Stimulated activated memory B cell treated with anti-CD40 and anti-IgM and Interleukin-4, amounts not matched to agents 10 μg/mL and 1 μg/mL and 100 μg/mL, for 72 hours (primary cell): ENCODE data around the gene ZNF701.
A peak's percentile ranks its signal among the peaks of the same experiment; 100 is the strongest.
"Not testable (repeated sequence)": the region's sequence is repeated elsewhere in the genome, so short reads cannot be mapped to it uniquely, and the experiment has no call there.

Experiments
- ATAC-seq: fragments of 150-1000 bp; cut with Tn5 transposase; 2 replicates; pipeline ENCODE4 v1.10.0; 2021
- H3K27ac Mint-ChIP-seq: one replicate; pipeline ENCODE4 v1.8.0; 2022; ENCODE audit warnings: mild to moderate bottlenecking, mixed read lengths
- H3K27me3 Mint-ChIP-seq: one replicate; pipeline ENCODE4 v1.8.0; 2022; ENCODE audit warnings: mixed read lengths
- H3K36me3 Mint-ChIP-seq: one replicate; pipeline ENCODE4 v1.8.0; 2022; ENCODE audit warnings: mixed read lengths
- H3K4me1 Mint-ChIP-seq: one replicate; pipeline ENCODE4 v1.8.0; 2022; ENCODE audit warnings: mixed read lengths
- H3K4me3 Mint-ChIP-seq: one replicate; pipeline ENCODE4 v1.8.0; 2022; ENCODE audit warnings: mild to moderate bottlenecking, moderate library complexity, mixed read lengths
- H3K9me3 Mint-ChIP-seq: one replicate; pipeline ENCODE4 v1.8.0; 2022; ENCODE audit warnings: mixed read lengths

The ZNF701 gene

DNA sequence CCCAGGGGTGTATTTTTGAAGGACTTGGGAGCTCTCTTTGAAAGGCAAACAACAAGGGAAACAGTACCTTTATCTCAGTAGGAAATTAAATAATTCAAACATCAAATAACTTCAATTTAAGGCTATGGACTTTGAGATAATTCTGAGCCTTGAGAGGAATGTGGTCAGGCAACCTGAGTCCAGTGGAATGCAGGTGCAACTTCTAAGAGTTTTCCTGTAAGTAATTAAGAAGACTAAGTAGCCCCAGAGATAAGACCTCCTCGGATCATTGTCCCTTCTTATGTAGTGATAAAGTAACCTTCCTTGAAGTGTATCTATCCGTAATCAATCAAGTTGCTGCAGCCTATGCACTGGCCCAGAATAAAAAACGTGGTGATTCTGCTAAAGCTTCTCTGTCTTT lies 29.2 kb downstream of the ZNF701 start:
- H3K4me3 Mint-ChIP-seq, result no peak overlapping the region
- H3K9me3 Mint-ChIP-seq, result peaks cover 12% of the 10 kb centered on the region
- H3K36me3 Mint-ChIP-seq, result peaks cover 47% of the 10 kb centered on the region
- H3K4me1 Mint-ChIP-seq, result peaks cover 13% of the 10 kb centered on the region
- no peak overlapping the region for H3K27ac Mint-ChIP-seq
- no peak for ATAC-seq
- no peaks in the 10 kb centered on the region for H3K27me3 Mint-ChIP-seq

- Mint-ChIP-seq H3K36me3 (peaks cover 49% of the 10 kb centered on the region), H3K9me3 (peaks cover 13% of the 10 kb centered on the region), H3K27me3 (no peaks in the 10 kb centered on the region), H3K4me3 (peak overlapping the region; percentile 90), H3K27ac (peak overlapping the region; percentile 66), H3K4me1 (peaks cover 13% of the 10 kb centered on the region)
- peak; percentile 59 for ATAC-seq
Observed at GRCh38 chr19:52600639-52601024, 30.5 kb downstream of the ZNF701 start.

DNA sequence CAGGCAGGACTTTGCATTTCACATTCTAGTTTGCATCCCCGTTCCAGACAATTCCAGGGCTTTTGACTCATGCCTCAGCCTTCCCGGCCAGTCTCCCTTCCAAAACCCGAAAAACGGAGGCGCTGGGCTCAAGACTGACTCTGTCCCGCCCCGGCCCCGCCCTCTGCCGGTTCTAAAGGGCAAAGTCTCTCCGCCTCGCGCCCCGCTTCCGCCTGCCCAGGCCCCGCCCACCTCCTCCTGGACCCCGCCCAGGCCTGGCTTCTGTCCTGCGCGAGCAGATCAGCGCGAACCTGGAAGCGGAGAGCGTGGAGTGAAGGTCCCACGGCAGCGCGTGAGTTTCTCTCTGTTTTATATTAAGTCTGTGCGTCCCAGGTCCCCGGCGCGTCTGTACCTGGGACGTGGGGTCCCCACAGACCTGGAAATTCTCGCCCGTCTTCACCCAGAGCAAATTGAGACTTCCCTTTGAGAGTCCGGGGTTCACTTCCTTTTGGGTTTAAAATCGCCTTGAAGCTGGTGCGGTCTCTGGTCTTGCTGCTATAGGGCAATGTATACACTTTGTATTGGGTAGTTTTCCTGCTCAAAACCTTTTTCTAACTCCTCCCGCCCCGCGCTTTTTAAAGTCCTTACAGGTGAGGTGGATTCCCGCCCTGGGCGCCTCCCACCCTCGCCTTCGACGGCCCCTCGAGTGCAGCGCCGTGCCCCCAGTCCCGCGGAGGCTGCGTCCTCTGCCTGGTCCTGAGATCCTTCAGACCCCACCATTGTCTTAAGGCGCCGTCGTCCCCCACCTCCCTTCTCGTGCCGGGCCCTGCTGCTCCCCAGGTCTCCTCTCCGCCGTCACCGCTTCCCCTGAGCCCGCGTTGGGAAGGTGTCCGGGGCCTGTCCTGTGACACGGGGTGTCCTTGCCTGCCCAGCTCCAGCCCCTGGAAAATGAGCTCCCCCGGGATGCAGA lies 31.2 kb downstream of the ZNF701 start:
- Mint-ChIP-seq H3K36me3 (peaks cover 49% of the 10 kb centered on the region), H3K4me1 (peaks cover 13% of the 10 kb centered on the region), H3K4me3 (peak overlapping the region; percentile 90), H3K27me3 (no peaks in the 10 kb centered on the region), H3K9me3 (peaks cover 15% of the 10 kb centered on the region), H3K27ac (peak overlapping the region; percentile 66)
- peak; percentile 99 for ATAC-seq

DNA sequence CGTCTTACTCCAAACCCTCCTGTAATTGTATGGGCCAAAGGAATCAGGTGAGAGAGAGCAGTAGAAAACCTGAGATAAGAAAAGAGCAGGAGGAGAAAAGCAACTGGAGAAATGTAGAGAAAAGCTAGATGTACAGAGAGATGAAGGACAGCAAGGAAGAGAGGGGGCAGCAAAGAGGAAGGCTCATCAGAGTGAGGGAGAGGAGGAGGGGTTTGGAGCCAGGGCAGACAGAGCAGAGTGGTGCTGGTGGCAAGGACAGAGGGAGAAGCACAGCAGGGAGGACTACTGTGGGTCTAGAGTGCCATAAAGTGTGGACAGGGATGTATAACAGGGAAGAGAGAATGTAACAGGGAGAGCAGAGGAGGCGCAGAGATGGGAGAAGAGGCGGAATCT lies 31.9 kb downstream of the ZNF701 start:
- peaks cover 10% of the 10 kb centered on the region for H3K9me3 Mint-ChIP-seq
- H3K4me1 Mint-ChIP-seq, result peaks cover 13% of the 10 kb centered on the region
- H3K27me3 Mint-ChIP-seq, ATAC-seq: not testable (repeated sequence)
- peaks cover 49% of the 10 kb centered on the region for H3K36me3 Mint-ChIP-seq
- H3K4me3 Mint-ChIP-seq, result peak overlapping the region; percentile 90
- peak overlapping the region; percentile 66 for H3K27ac Mint-ChIP-seq

DNA sequence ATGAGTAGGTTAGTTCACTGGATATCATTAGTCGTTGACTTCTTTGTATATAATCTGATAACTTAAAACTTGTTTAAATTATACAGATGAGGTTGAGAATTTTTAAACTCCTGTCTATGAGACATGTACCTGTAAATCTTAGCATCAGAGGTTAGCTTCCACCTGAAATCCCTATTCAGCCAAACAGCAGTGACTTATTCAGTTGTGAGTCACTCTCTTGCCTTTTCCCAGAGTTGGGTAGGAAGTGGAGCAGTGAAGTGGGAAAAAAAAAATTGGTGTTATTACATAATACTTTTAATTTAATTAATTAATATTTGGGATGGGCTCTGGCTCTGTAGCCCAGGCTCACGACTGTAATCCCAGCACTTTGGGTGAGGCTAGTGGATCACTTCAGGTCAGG lies 32.9 kb downstream of the ZNF701 start:
- no peak overlapping the region for H3K27ac Mint-ChIP-seq
- H3K27me3 Mint-ChIP-seq, result no peaks in the 10 kb centered on the region
- peaks cover 6% of the 10 kb centered on the region for H3K9me3 Mint-ChIP-seq
- peaks cover 45% of the 10 kb centered on the region for H3K36me3 Mint-ChIP-seq
- H3K4me3 Mint-ChIP-seq, result no peak overlapping the region
- no peak for ATAC-seq
- peaks cover 13% of the 10 kb centered on the region for H3K4me1 Mint-ChIP-seq

GRCh38 chr19:52603558-52604207 lies 33.6 kb downstream of the ZNF701 start:
- no peak overlapping the region for H3K4me3 Mint-ChIP-seq
- no peak overlapping the region for H3K27ac Mint-ChIP-seq
- H3K36me3 Mint-ChIP-seq, result peaks cover 48% of the 10 kb centered on the region
- peaks cover 6% of the 10 kb centered on the region for H3K9me3 Mint-ChIP-seq
- ATAC-seq, result no peak
- peaks cover 13% of the 10 kb centered on the region for H3K4me1 Mint-ChIP-seq
- no peaks in the 10 kb centered on the region for H3K27me3 Mint-ChIP-seq

DNA sequence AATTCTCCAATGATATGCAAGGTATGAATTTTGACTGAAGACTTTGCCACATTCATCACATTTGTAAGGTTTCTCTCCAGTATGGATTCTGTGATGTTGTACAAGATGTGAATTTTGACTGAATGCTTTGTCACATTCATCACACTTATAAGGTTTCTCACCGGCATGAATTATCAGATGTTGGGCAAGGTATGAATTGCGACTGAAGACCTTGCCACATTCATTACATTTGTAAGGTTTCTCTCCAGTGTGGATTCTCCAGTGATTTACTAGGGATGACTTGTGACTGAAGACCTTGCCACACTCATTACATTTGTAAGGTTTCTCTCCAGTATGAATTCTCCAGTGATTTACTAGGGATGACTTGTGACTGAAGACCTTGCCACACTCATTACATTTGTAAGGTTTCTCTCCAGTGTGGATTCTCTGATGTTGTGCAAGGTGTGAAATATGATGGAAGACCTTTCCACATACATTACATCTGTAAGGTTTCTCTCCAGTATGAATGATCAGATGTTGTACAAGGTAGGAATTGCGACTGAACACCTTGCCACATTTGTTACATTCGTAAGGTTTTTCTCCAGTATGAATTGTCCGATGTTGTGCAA lies 43.3 kb downstream of the ZNF701 start:
- H3K4me3 Mint-ChIP-seq, result no peak overlapping the region
- no peak for ATAC-seq
- no peak overlapping the region for H3K27ac Mint-ChIP-seq
- no peaks in the 10 kb centered on the region for H3K4me1 Mint-ChIP-seq
- peaks cover 90% of the 10 kb centered on the region for H3K36me3 Mint-ChIP-seq
- H3K27me3 Mint-ChIP-seq, result no peaks in the 10 kb centered on the region
- peaks cover 23% of the 10 kb centered on the region for H3K9me3 Mint-ChIP-seq

- H3K4me3 Mint-ChIP-seq, result no peak overlapping the region
- H3K27me3 Mint-ChIP-seq, result no peaks in the 10 kb centered on the region
- H3K36me3 Mint-ChIP-seq, result peaks cover 61% of the 10 kb centered on the region
- H3K27ac Mint-ChIP-seq, result peak overlapping the region; percentile 34
- ATAC-seq, result peak; percentile 58
- peaks cover 18% of the 10 kb centered on the region for H3K4me1 Mint-ChIP-seq
- H3K9me3 Mint-ChIP-seq, result peaks cover 12% of the 10 kb centered on the region
Observed at GRCh38 chr19:52621376-52621775, 51.3 kb downstream of the ZNF701 start.

GRCh38 chr19:52622261-52622660 lies 52.2 kb downstream of the ZNF701 start:
- Mint-ChIP-seq H3K9me3 (peaks cover 6% of the 10 kb centered on the region), H3K27ac (peak overlapping the region; percentile 34), H3K4me1 (peaks cover 18% of the 10 kb centered on the region), H3K27me3 (no peaks in the 10 kb centered on the region), H3K36me3 (peaks cover 52% of the 10 kb centered on the region), H3K4me3 (no peak overlapping the region)
- no peak for ATAC-seq

DNA sequence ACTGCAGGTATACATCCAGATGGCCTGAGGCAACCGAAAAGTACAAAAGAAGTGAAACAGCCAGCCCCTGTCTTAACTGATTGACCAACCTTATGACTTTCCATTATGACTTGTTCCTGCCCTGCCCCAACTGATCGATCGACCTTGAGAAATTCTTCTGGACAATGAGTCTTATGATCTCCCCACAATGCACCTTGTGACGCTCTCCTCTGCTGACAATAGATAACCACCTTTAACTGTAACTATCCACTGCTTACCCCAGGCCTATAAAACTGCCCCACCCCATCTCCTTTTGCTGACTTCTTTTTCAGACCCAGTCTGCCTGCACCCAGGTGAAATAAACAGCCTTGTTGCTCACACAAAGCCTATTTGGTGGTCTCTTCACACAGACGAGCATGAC lies 56.8 kb downstream of the ZNF701 start:
- Mint-ChIP-seq H3K4me1 (peaks cover 29% of the 10 kb centered on the region), H3K9me3 (no peaks in the 10 kb centered on the region), H3K36me3 (peaks cover 48% of the 10 kb centered on the region), H3K27me3 (no peaks in the 10 kb centered on the region), H3K4me3 (no peak overlapping the region), H3K27ac (no peak overlapping the region)
- ATAC-seq, result no peak

GRCh38 chr19:52627441-52627840 lies 57.4 kb downstream of the ZNF701 start:
- H3K4me3 Mint-ChIP-seq, H3K27ac Mint-ChIP-seq, H3K27me3 Mint-ChIP-seq, ATAC-seq, H3K9me3 Mint-ChIP-seq: not testable (repeated sequence)
- Mint-ChIP-seq H3K4me1 (peaks cover 28% of the 10 kb centered on the region), H3K36me3 (peaks cover 48% of the 10 kb centered on the region)

DNA sequence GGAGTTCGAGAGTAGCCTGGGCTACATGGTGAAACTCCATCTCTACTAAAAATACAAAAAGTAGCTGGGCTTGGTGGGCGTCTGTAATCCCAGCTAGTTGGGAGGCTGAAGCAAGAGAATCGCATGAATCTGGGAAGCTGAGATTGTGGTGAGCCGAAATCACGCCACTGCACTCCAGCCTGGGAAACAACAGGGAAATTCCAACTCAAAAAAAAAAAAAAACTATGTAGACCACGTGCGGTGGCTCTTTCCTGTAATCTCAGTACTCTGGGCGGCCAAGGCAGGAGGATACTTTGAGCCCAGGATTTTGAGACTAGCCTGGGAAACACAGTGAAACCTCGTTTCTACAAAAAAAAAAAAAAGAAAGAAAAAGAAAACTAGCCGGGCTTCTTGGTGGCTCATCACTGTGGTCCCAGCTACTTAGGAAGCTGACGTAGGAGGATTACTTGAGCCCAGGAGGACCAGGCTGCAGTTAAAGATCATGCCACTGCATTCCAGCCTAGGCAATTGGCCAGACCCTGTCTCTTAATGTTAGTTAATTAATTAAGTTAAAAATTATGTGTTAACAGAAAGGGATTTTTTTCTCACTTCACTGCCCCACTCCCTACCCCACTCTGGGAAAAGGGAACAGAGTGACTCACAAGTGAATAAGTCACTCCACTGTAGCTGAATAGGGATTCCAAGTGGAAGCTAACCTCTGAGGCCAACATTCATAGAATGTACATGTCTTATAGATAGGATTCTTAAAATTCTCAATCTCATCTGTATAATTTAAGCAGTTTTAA lies 65.9 kb downstream of the ZNF701 start:
- peaks cover 2% of the 10 kb centered on the region for H3K9me3 Mint-ChIP-seq
- peaks cover 33% of the 10 kb centered on the region for H3K36me3 Mint-ChIP-seq
- ATAC-seq, result no peak
- no peaks in the 10 kb centered on the region for H3K27me3 Mint-ChIP-seq
- peaks cover 30% of the 10 kb centered on the region for H3K4me1 Mint-ChIP-seq
- H3K4me3 Mint-ChIP-seq, result no peak overlapping the region
- no peak overlapping the region for H3K27ac Mint-ChIP-seq
